HG03565 (cell line): ENCODE data around the gene SMNDC1.
"Not testable (repeated sequence)": the region's sequence is repeated elsewhere in the genome, so short reads cannot be mapped to it uniquely, and the experiment has no call there.

ENCODE experiments used
- ATAC-seq: cut with Tn5 transposase; IDR thresholded peaks from one replicate; pipeline ENCODE4 v1.9.1; 2021; ENCODE audit warnings: mild to moderate bottlenecking, moderate library complexity; ENCODE audit not compliant: unreplicated experiment

SMNDC1 gene

DNA sequence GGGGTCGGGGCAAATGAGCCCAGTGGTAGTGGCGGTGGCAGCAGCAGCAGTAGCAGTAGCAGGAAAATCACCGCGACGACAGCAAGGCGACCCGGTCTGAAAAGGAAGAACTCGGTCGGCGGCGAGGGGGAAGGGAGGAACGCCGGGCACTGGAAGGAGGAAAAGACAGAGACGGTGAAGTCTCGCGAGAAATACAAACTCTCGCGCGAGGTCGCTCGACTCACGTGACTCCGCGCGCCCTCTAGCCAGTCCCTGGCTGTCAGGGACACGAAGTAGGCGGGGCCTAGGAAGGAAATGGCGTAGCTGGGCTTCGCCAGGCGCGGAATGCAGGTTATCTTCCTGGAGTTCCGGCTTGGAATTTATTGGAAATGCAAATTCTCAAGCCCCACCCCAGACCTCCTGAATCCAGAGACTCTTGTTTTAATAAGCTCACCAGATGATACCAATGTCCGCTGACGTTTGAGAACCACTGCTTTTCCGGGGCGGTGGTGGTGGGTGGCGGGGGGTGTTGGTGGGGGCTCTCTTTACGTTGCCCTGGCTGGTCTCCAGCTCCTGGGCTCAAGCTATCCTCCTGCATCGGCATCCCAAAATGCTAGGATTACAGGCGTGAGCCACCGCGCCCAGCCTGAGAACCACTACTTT is at the start of gene SMNDC1:
Gene SMNDC1 (minus strand): TSS at position 141 of the 642 bp plus-strand sequence. CDS start 1,333 bp downstream, outside the sequence.
- peak; percentile 85 for ATAC-seq

DNA sequence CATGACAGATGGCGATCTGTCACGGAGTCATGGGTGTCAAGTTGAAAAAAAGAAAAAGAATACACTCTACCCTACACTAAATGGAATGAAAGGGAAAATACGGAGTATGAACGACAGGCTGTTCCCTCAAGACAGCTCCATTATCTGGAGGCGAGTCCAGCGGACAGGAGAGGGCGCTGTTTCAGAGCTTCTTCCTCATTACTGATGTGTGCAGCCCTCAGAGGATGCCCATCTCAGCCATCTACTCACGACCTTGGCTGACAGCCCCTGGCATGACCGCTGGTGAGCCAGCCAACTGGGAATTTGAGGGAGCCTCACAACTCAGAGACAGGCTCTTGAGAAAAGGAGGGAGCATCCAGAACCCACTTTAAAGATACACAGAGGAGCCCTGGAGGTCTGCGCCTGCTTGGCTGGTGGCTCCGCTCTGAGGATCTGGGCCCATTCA is 49.6 kb upstream of the SMNDC1 start:
- ATAC-seq, result peak; percentile 21

DNA sequence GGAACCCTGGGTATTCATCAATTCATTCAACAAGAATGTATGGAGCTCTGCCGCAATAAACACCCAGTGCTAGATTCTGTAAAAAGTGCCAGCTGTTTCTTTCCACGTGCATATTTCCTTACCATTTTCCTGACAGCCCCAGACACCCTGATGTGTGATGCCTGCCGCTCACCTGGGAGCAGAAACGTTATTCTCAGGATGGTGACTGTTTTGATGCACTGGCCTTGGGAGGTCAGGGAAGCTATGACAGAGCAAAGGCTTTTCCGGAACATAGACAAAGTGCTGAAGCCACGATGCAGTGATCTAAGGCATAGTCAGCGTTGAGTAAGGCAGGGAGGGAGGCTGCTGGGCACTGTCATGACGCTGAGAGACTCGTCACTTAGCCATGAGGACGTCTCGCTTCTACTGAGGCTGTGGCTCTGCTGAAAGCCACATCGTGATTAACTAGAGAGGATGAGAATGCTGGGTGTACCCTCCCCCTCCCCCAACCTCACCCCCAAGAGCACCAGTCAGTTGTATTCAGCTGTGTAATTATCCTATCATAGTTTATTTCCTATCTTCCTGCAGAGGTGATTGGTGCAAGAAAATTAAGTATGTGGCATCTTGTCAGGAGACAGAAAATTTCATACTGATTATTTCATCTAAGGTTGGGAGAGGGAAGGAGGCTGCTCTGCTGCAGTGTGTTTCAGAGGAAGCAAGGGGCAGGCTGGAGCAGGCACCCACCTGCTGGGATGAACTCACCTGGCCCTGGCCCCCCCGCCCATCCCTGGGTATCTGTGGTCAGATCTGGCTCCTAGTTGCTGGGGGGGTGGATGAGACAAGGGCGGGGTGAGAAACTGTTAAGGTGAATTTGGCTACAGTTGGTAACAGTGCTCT is 48.8 kb upstream of the SMNDC1 start:
- no peak for ATAC-seq

DNA sequence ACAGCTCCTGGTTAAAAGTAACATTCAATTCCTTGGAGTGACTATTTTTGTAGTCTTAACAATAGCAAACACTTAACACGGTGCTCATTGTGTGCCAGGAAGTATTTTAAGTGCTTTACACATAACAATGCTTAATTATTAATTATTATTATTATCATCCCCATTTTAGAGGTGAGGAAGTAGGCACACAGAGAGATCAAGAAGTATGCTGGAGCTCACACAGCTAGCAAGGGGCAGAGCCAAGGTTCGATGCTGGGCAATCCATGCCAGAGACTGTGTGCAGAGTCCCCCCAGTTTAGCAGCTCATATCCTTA is 48.2 kb upstream of the SMNDC1 start:
- no peak for ATAC-seq

DNA sequence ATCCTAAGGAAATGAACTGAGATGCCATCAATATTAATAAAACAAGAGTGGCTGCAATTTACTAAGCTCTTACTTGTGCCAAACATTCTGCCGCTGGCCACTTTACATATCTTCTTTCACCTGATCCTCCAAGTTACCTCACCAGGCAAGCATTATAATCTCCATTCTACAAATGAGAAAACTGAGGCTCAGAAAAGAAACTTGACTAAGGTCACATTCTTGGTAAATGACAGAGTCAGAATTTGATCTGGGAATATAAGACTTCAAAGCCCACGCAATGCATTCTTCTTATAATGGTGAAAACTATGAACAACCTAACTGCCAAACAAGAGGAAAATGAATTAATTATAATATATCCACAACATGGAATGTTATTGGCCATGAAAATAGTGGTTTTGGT is 46.1 kb upstream of the SMNDC1 start:
- no peak for ATAC-seq

DNA sequence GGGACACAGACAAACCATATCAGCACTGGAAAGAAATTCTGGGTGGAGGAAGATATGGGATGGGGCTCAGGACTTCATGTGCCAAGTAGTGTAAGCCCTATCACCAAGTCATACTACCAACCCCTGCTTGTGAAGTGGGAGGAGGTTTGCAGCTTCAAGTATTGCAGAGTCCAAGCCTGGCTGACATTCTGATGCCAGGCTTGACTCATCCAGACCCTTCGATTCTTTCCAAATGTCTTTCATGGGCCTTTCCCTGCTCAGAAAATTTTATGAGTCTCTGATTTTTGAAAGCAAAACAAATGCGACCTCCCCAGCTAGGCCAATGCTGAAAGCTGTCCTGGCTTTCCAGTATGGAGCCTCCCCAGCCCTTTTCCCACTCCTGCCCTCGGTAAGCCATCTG is 45.1 kb upstream of the SMNDC1 start:
- ATAC-seq, result no peak

DNA sequence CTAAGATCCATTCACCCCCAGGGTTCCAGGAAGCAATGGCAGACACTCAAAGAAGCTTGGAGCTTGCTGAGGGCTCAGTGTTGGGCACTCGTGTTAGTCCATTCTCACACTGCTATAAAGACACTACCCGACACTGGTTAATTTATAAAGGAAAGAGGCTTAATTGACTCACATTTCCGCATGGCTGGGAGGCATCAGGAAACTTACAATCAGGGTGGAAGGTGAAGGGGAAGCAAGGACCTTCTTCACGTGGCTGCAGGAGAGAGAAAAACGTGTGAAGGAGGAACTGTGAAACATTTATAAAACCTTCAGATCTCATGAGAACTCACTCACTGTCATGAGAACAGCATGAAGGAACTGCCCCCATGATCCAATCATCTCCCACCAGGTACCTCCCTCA is 44.7 kb upstream of the SMNDC1 start:
- ATAC-seq, result no peak

DNA sequence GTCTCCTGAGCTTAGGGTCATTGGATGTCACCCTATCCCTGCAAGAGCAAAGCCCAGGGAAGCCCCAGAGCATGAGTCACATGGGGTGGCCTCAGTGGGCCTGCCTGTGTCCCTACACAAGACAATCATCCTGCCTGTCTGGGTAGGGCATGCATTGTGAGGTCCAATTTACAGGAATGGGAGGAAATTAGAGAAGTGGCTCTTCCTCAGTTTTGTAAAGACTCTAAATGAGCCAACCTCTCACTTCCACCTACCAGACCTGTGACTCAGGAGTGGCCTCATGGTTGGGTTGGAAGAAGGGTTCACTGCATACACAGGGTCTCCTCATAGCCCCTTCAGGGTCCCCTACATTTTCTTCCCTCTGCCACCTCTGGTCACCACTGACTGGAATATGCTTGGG is 43.6 kb upstream of the SMNDC1 start:
- ATAC-seq, result no peak

DNA sequence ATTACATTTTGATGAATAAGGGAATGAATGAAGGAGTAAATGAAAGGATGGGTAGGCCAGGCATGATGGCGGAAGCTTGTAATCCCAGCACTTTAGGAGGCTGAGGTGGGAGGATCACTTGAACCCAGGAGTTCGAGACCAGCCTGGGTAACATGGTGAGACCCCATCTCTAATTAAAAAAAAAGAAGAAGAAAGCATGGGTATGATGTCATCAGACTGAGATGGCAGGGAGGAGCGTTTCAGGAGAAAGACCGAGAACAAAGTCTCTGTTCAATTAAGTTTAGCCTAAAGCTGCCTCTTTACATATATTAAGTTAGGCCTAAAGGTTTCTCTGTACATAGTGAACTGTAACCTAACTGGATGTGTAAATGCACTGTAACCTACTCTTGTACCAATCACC is 42.2 kb upstream of the SMNDC1 start:
- ATAC-seq, result no peak

DNA sequence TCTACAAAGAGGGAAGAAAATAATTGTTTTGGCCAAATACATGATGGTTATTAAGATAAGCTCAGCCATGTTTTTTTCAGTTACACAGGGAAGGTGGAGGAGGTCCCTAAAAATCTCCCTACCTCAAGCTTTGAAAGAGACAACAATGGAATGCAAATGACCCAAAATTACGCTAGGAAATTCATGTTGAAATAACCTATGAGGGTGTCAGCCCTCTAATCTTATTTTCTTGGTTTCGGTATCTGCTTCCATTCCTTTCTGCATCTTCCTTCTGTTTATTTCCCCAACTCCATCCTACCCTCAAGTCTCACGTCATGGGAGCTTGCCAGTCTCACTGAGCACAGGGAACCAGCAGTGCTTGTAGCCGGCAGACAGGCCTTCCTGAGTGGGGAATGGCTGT is 40.6 kb upstream of the SMNDC1 start:
- ATAC-seq, result no peak

DNA sequence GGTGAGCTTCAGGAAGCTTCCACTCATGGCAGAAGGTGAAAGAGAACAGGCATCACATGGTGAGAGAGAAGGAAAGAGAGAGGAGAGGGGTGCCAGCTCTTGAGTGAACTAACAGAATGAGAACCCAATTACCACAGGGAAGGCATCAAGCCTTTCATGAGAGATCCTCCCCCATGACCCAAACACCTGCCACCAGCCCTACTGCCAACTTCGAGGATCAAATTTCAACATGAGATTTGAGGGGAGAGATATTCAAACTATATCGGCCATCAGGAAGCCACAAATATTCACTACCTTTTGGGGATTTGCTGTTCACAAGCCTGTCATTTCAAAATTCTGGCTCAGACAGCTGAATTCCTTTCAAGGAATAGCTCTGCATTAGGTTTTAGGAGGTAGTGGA is 39.9 kb upstream of the SMNDC1 start:
- no peak for ATAC-seq

DNA sequence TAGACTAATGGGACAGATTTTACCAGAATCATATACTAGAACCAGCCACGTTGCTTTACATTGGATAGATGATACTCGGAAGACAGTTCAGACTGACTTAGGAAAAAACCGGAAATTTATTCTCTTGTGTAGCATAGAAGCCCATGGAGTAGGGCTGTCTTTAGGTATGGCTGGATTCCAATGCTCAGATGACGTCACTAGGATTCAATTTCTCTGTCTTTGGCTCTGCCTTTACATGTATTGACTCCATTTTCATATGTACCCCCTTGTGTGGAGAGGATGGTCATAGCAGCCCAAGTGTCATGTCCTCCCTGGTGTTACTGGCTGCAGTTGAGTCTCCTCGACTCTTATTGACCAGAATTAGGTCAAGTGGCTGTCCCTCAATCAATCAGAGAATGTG is 39.2 kb upstream of the SMNDC1 start:
- no peak for ATAC-seq

DNA sequence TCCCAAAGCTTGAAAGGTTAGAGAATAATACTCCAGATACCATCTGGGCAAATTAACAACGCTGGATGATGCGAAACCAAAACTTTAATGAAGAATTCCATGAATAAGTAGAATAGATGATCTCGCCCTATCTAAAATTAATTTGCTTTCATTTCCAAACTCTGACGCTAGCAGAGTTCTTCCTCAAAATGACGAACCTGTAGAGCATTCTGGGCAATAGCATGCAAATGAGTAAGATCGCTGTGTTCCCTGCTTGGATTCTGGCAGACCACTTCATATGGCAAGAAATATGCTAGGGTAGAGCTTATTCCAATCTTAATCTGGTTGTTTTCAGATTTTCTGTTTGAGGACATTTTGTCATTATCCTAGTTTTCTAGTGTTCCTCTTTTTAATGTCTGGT is 36.1 kb upstream of the SMNDC1 start:
- ATAC-seq, result no peak

DNA sequence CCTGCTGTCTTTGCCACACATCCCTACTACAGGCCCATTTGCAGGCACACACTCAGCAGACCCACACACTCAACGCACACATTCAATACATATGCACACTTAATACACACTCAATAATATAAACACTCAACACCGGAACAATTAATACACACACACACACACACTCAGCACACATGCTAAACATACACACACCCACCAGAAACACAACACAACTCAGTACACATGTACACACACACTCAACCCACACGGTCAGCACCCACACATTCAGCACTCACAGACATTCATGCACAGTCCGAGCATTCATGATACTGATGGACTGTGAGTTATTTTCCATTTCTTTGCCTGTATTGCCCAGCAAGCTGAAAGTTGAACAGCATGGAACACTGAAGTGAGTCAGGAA is 35.4 kb upstream of the SMNDC1 start:
- no peak for ATAC-seq

DNA sequence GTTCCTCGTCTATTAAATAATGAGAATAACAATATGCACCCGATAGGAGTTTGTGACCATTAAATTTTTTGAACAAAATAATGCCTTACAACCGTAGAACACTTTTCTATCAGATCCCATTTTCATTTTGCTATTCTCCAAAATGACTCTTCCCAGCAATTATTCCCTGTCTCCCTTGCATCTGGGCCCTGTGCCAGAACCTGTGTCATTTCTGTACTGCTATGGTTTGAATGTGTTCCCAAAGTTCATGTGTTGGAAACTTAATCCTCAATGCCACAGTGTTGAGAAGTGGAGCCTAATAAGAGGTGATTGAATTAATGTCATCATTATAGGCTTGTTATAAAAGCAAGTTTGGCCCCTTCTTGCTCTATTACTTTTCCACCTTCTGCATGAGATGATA is 33.2 kb upstream of the SMNDC1 start:
- ATAC-seq, result no peak

DNA sequence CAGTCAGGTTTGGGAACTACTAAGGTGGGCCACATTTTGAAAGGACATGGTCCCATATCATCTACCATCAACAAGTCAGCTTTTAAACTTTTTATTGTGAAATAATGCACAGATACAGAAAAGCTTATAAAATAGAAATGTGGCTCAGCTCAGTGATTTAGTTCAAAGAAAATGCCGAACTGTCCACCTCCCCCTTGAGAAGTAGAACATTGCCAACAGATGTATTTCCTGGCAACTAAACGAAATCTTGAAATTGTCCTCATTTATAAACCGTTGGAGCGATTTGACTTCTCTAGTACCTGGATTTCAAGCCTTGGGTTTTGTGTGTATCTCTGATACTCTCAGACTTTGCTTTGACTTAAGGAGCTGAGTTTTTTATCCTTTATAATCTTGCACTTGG is 32.7 kb upstream of the SMNDC1 start:
- no peak for ATAC-seq

DNA sequence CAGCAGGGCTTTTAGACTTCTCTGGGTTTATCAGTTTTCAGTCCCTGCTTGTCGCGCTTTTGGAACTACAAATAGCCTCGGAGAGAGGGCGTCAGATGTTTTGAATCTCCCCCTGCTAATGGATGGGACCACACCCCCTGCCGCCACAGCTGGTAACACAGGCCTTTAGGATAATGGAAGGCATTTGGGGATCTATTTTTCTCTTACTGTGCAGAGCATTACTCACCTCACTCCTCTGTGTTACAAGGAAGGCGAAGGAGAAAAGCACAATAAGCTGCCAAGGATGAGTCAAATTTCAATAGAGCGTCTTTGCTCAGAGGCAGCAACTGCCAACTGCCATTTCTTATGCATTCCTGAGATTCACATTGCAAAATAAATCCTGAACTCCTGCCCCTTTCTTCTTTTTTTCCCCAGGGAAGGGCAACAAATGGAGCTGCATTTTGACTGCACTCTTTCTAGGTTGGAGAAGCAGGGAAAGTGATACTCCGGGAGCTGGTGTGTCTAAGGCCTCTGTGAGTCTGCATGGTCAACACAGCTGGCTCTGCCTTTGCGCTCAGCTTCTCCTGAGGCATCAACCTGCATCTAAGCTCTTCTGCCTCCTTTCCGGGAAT is 31.5 kb upstream of the SMNDC1 start:
- ATAC-seq, result no peak

DNA sequence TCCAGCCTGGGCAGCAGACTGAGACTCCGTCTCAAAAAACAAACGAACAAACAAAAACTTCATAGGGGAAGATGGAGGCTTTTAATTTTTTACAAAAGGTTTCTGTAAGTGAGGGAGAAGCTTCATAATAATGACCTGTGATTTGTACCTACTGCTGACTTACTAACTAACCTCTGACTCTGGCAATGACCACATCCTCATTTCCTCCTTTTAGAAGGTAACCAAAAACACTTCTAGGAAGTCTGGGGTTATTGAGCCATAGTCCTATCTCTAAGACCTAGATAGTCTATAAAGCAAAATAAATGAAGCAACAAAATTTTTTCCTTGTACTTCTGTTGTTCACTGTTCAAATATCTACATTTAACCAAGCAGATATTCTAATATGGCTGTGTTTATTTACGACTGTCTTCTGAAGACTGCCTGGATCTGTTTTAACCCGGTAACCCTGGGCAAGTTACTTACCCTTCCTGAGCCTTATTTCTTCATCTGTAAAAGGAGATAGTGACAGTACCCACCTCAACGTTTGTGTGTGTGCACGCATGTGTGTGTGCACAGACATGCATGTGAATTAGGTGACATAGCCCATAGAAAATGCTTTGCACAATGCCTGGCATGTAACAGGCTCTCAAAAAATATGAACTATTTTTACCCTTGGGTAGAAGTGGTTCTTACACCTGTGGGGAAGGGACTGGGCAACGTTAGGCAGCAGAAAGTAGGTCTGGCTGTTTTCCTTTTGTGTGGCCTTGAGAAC is 30.8 kb upstream of the SMNDC1 start:
- no peak for ATAC-seq

DNA sequence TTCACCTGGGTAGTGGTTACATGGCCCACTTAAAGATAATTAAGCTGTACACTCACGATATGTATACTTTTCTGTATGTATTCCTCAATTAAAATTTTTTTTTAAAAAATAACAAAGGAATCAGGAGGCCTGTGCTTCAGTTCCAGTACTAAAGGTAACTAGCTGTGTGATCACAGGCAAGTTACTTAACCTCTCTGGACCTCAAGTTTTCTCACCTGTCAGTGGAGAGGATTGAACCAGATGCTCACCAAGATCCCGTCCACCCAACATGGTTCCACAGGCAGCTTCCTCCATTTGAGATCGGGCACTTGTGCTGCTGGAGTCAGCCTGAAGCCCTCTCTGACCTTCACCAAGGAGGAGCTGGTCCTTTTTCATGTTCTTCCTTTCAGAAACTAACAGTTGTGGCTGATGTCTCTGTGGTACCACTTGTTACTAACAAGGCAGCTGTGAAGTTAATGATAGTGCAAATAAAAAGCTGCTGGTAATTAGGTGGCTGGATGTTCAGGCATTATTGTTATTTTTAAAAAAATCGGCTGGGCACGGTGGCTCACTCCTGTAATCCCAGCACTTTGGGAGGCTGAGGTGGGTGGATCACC is 29.4 kb upstream of the SMNDC1 start:
- ATAC-seq, result no peak

DNA sequence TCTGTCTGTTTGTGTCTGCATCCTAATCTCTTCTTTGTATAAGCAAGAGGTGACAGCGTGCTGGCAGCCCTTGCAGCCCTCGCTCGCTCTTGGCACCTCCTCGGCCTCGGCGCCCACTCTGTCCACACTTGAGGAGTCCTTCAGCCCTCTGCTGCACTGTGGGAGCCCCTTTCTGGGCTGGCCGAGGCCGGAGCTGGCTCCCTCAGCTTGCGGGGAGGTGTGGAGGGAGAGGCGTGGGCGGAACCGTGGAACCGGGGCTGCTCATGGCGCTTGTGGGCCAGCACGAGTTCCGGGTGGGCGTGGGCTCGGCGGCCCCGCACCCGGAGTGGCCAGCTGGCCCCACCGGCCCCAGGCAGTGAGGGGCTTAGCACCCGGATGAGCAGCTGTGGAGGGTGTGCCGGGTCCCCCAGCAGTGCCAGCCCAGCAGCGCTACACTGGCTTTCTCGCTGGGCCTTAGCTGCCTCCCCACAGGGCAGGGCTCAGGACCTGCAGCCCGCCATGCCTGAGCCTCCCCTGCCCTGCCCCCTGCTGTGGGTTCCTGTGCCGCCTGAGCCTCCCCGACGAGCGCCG is 26.6 kb upstream of the SMNDC1 start:
- ATAC-seq, result not testable (repeated sequence)

DNA sequence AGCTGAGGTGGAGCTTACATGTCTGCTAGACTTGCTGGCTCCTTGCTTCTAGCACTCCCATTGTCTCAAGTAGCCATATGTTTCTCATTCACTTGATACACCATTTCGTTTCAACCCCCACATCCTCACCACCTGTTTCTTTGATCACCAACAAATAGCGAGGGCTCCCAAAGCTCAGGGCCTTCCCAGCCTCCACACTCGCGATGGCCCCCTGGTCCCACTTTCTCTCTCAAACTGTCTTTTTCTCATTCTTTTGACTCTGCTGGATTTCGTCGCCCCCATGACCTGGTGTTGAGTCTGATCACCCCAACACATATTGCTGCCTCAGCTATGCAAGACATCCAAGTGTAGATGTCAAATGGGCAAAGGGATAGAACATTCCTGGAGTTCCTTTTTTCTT is 26.0 kb upstream of the SMNDC1 start:
- ATAC-seq, result no peak
